C4-2B (cell line): ENCODE data around the gene MCU.

Source experiments
- H3K27ac ChIP-seq: fragments of 450-650 bp; 2 replicates; pipeline ENCODE4 v1.5.1; 2017
- ZFX ChIP-seq: fragments of 450-650 bp; IDR thresholded peaks from 2 replicates; pipeline ENCODE4 v1.6.1; 2017
- TF ChIP-seq, protein P1 (sequence below): fragments of 450-650 bp; conservative IDR thresholded peaks from 2 replicates; pipeline ENCODE4 v1.5.1; 2017; ENCODE audit warnings: mild to moderate bottlenecking

The MCU gene

DNA sequence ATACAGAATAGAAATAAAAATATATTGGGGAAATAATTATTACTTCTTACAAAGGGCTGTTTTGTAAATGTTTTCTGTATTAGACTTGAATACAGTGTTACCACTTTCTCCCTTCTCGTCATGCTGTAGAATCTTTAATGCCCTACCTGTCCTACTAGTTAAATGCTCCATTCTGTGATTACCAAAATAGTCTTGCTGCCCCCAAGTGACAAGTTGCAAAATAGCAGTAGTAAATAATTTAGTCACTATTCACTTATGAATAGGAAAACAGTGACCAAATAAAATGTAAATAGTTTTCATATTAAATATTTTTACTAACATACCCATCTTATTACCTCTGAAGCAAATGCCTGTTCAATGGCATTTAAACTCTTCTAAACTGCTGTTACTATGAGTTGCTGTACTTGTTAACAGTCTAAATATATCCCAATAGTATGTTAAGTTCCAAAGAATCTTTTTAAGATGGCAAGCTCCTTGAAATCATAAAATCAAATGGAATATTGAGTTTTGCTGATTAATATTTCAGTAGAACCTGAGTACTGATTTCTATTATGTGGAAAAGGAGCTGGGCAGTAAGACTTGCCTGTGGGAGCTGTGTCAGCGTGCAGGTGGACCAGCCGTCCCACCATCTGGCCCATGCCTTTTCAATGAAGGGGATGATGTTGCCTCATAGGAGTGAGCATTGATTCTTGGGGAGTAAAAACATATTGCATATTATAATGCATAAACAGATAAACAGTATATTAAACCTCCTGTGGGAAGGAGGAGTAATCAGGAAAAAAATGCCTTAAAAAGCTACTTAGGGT lies 183.5 kb downstream of the MCU start:
- H3K27ac ChIP-seq: no peak overlapping the region
- no peak for TF ChIP-seq ZFX
- TF ChIP-seq, protein P1, sequence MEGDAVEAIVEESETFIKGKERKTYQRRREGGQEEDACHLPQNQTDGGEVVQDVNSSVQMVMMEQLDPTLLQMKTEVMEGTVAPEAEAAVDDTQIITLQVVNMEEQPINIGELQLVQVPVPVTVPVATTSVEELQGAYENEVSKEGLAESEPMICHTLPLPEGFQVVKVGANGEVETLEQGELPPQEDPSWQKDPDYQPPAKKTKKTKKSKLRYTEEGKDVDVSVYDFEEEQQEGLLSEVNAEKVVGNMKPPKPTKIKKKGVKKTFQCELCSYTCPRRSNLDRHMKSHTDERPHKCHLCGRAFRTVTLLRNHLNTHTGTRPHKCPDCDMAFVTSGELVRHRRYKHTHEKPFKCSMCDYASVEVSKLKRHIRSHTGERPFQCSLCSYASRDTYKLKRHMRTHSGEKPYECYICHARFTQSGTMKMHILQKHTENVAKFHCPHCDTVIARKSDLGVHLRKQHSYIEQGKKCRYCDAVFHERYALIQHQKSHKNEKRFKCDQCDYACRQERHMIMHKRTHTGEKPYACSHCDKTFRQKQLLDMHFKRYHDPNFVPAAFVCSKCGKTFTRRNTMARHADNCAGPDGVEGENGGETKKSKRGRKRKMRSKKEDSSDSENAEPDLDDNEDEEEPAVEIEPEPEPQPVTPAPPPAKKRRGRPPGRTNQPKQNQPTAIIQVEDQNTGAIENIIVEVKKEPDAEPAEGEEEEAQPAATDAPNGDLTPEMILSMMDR: peak; percentile 89

DNA sequence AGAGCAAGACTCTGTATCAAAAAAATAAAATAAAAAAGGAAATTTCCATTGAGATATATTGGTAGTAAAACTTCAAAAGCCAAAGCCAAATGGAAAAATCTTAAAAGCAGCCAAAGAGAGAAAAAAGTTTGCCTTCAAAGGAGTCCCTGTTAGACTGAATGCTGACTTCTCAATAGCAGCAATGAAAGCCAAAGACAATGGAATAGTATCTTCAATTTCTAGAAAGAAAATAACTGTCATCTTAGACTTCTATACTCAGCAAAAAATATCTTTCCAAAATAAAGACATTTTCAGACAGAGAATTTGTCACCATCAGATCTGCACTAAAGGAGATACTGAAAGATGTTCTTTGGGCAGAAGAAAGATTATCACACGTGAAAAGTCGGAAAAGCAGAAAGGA lies 187.3 kb downstream of the MCU start:
- H3K27ac ChIP-seq: no peak overlapping the region
- TF ChIP-seq ZFX: no peak
- TF ChIP-seq, protein P1: no peak

DNA sequence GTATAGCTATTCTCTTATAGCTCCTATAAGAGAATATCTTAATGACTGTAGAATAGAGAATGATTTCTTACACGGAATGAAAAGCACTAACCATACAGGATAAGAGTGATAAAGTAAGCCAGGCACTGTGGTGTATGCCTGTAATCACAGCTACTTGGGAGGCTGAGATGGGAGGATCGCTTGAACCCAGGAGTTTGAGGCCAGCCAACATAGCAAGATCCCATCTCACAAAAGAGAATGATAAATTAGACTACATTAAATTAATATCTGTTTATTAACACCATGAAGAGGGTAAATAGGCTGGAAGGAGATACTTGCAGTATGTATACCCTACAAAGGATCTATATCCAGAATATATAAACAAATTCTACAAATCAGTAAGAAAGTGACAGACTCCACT lies 189.3 kb downstream of the MCU start:
- H3K27ac ChIP-seq: no peak overlapping the region
- TF ChIP-seq, protein P1: no peak
- TF ChIP-seq ZFX: no peak

- TF ChIP-seq ZFX: no peak
- TF ChIP-seq, protein P1: no peak
- no peak overlapping the region for H3K27ac ChIP-seq
Measured at GRCh38 chr10:72883861-72884260, 191.9 kb downstream of the MCU start.

DNA sequence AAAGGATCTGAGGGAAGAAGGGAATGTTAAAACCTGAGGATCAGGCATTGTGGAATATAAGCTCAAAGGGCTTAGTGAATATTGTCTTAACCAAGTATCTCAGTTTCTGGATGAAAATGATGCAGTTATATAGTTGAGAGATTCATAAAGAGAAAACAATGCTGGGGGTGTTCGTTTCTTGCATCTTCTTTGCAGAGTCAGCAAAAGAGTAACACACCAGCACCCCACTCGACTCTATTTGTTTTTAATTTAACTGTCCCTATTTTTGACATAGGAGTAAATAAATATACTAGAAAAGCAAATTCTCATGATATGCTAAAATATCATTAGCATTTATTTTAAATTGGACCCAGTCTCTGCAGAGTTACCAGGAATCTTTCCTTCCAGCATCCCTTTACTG lies 194.0 kb downstream of the MCU start:
- TF ChIP-seq, protein P1: no peak
- no peak for TF ChIP-seq ZFX
- H3K27ac ChIP-seq: no peak overlapping the region

DNA sequence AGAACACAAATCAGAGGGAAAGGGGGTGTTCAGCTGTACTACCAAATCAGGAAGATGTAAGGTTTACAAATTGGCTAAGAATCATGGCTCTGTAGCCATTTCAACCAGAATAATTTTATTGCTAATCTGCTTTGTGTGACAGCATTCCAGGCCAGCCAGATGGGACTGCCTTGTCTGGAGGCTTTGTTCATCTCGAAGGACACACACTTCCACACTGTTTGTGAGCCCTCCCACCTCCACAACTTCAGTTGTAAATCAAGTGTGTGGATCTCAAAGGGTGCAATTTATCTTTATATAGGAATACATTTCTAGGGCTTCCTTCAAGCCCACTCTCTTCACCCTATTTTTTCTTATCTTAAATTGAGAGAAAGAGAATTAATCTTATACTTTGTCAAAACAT lies 194.7 kb downstream of the MCU start:
- TF ChIP-seq, protein P1: no peak
- no peak for TF ChIP-seq ZFX
- no peak overlapping the region for H3K27ac ChIP-seq

DNA sequence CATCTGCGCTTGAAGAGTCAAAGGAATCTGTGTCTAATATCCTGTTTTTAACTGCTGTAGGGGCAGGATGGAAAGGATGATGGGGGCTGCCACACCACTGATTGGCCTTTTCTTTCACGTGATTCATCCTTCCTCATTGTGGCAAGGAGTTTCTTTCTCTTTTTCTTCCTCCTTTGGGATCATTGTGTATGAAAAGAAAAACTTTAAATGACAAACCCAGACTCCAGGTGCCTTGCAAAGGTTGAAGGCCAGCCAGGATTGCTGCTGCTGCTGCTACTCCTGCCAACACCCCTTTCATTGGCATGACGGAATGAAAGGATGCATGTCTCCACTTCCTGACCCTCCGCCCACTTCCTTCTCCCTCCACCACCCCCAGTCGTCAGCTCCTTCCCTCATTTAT lies 195.1 kb downstream of the MCU start:
- TF ChIP-seq, protein P1: no peak
- TF ChIP-seq ZFX: no peak
- no peak overlapping the region for H3K27ac ChIP-seq
